Activated B cell treated with CpG ODN at 0.5 μM for 24 hours (primary cell): Measurements from ENCODE around the gene GALNT6. TPM values are rescaled to one million over a fixed set of nuclear protein-coding genes. Genes with fewer than 3 reads are reported as not detected.

ENCODE experiments used
- ATAC-seq: fragments of 200-7000 bp; cut with Tn5 transposase; one replicate; pipeline ENCODE4 v1.10.0; 2021; ENCODE audit warnings: low read depth, mild to moderate bottlenecking, moderate library complexity
- CTCF ChIA-PET: fragments of 350-600 bp; sonication (Branson Sonifier 250); formaldehyde crosslinking; loops from one replicate; lab custom pipeline; 2021; ENCODE audit warnings: antibody characterized with exemption; lab: Charles Lee
- POLR2A ChIA-PET: fragments of 350-600 bp; sonication (Branson Sonifier 250); formaldehyde crosslinking; loops from one replicate; lab custom pipeline; 2021; ENCODE audit warnings: antibody characterized with exemption; lab: Charles Lee
- DNase-seq: peaks from one replicate; pipeline ENCODE4 v3.0.0; 2022
- H3K27ac Mint-ChIP-seq: one replicate; pipeline ENCODE4 v1.8.0; 2020; ENCODE audit warnings: mixed read lengths
- H3K27me3 Mint-ChIP-seq: one replicate; pipeline ENCODE4 v1.8.0; 2021; ENCODE audit warnings: mixed read lengths
- H3K36me3 Mint-ChIP-seq: one replicate; pipeline ENCODE4 v1.8.0; 2021; ENCODE audit warnings: low read depth, mixed read lengths
- H3K4me1 Mint-ChIP-seq: one replicate; pipeline ENCODE4 v1.8.0; 2021; ENCODE audit warnings: mixed read lengths
- H3K4me3 Mint-ChIP-seq: one replicate; pipeline ENCODE4 v1.8.0; 2020; ENCODE audit warnings: mild to moderate bottlenecking, mixed read lengths
- H3K9me3 Mint-ChIP-seq: one replicate; pipeline ENCODE4 v1.8.0; 2020; ENCODE audit warnings: mixed read lengths
- intact Hi-C: fragments of 100-400 bp; cut with micrococcal nuclease; formaldehyde crosslinking; loops from one replicate; pipeline ENCODE4 v1.15.1; 2024
- total RNA-seq: library from RNA; stranded (reverse); gene quantifications from 2 replicates; pipeline ENCODE4 v1.2.3, GENCODE V29; 2022
- TF ChIP-seq, protein P1 (sequence below): fragments of 200-600 bp; IDR thresholded peaks from one replicate; pipeline ENCODE4 v1.8.0; 2022; ENCODE audit warnings: antibody characterized with exemption, mild to moderate bottlenecking

GALNT6 gene
- total RNA-seq, 1 donor from 2014 or later = 24.4 TPM

DNA sequence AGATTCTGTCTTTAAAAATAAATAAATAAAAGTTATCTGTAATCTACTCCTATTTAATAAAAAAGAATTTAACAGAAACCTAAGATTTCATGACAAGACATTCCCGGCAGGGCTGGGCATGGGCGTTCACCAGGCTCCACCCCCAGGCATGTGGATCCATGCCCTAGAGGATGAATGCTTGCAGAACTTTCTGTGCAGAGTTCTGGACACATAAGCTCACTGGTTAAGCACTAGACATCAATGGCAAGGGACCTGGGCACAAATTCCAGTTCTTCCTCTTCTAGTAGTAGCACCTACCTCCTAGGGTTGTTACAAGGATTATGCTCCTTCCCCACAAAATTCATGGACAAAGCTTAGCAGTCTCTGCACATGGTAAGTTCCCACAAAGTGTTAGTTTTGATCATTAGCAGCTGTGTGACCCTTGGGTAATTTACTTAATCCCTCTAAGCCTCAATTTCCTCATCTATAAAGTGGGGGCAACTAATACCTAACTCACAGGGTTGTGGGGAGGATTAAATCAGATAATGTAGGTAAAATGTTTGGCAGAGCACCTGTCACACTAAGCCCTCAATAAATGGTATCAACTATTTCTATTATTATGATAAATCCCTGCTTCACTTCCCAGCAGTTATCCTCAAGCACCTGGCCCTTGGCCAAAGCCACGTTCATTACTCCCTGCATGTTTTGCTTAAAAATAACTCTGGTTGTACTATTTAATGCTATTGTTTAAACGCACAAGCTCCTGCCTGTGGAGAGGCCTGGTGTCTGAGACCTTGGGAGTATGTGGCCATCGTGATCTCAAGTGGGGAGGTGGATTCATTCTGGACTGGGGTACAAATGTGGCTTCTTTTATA lies 9.8 kb downstream of the GALNT6 start:
- no peaks in the 10 kb centered on the region for H3K27me3 Mint-ChIP-seq
- TF ChIP-seq, protein P1, sequence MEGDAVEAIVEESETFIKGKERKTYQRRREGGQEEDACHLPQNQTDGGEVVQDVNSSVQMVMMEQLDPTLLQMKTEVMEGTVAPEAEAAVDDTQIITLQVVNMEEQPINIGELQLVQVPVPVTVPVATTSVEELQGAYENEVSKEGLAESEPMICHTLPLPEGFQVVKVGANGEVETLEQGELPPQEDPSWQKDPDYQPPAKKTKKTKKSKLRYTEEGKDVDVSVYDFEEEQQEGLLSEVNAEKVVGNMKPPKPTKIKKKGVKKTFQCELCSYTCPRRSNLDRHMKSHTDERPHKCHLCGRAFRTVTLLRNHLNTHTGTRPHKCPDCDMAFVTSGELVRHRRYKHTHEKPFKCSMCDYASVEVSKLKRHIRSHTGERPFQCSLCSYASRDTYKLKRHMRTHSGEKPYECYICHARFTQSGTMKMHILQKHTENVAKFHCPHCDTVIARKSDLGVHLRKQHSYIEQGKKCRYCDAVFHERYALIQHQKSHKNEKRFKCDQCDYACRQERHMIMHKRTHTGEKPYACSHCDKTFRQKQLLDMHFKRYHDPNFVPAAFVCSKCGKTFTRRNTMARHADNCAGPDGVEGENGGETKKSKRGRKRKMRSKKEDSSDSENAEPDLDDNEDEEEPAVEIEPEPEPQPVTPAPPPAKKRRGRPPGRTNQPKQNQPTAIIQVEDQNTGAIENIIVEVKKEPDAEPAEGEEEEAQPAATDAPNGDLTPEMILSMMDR = no peak
- no peaks in the 10 kb centered on the region for H3K9me3 Mint-ChIP-seq
- no peak overlapping the region for H3K27ac Mint-ChIP-seq
- no peak for ATAC-seq
- no peak for DNase-seq
- intact Hi-C loops = no loop called here
- ChIA-PET CTCF (no interaction called here), POLR2A (interaction anchor here (0.6 to 2.6 kb wide), 5 partner anchors 8 to 16 kb away, joined by 4 to 12 read pairs (median 6); partner anchors contain the start of gene GALNT6)
- peaks cover 33% of the 10 kb centered on the region for H3K4me1 Mint-ChIP-seq
- peaks cover 60% of the 10 kb centered on the region for H3K36me3 Mint-ChIP-seq
- H3K4me3 Mint-ChIP-seq = no peak overlapping the region

- H3K27ac Mint-ChIP-seq = no peak overlapping the region
- POLR2A ChIA-PET = interaction anchor here (0.5 to 2.6 kb wide), 2 partner anchors 11 to 63 kb away, joined by 4 to 7 read pairs; no protein-coding TSS in a partner anchor
- ATAC-seq (no peak), DNase-seq (no peak)
- intact Hi-C loops = no loop called here
- TF ChIP-seq, protein P1 = no peak
- no peaks in the 10 kb centered on the region for H3K27me3 Mint-ChIP-seq
- H3K4me3 Mint-ChIP-seq = no peak overlapping the region
- H3K9me3 Mint-ChIP-seq = no peaks in the 10 kb centered on the region
- CTCF ChIA-PET = no interaction called here
- peaks cover 33% of the 10 kb centered on the region for H3K4me1 Mint-ChIP-seq
- H3K36me3 Mint-ChIP-seq = peaks cover 68% of the 10 kb centered on the region
These were observed 11.6 kb downstream of the GALNT6 start for GRCh38 chr12:51379571-51379970.

GRCh38 chr12:51378749-51379148 lies 12.5 kb downstream of the GALNT6 start:
- POLR2A ChIA-PET = no interaction called here
- Mint-ChIP-seq H3K4me1 (peaks cover 28% of the 10 kb centered on the region), H3K27me3 (no peaks in the 10 kb centered on the region), H3K9me3 (no peaks in the 10 kb centered on the region), H3K27ac (no peak overlapping the region), H3K36me3 (peaks cover 70% of the 10 kb centered on the region), H3K4me3 (no peak overlapping the region)
- peak; percentile 28 for ATAC-seq
- no peak for DNase-seq
- TF ChIP-seq, protein P1 = no peak
- intact Hi-C loops = no loop called here
- CTCF ChIA-PET = no interaction called here

DNA sequence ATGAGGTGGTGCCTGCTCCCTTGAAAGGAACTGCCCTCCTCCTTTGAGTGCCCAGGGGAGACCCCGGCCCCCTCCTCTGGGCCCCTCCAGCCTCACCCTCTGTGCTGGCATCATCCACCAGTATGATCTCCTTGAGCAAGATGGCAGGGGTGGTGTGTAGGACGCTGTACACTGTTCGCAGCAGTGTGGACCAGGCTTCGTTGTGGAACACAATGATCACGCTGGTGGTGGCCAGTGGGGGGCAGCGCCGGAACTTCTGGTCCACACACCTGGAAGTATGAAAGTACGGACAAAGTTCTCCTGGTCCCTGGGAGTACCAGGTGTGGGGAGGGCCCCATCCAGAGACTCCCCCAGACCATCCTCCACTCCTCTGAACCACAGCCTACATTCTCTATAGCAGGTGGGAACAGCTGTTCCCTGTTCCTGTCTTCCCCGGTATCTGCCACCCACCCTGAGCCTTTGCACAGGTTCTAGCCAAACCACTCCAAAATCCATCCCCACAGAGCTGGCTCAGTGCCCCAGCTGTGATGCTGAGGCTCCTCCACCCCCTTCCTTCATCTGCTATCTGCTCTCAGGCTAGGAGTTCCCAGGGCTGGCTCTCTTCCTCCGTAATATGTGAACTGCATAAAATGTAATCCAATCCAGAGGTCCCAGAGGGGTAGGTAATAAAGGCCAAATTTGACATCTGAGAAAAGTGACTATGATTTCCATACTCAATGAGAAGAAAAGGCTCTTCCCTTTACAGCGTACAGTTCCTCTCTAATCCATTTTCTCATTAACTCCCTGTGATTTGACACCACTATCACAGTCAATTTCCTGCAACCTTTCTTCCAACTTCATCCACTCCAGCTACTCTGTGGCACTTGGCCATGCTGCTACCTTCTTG lies 13.9 kb downstream of the GALNT6 start:
- TF ChIP-seq, protein P1 = no peak
- H3K36me3 Mint-ChIP-seq = peaks cover 71% of the 10 kb centered on the region
- H3K4me3 Mint-ChIP-seq = no peak overlapping the region
- CTCF ChIA-PET = no interaction called here
- POLR2A ChIA-PET = interaction anchor here (1.2 kb wide), 1 partner anchor 12 kb away, joined by 3 read pairs; no protein-coding TSS in a partner anchor
- intact Hi-C loops = no loop called here
- H3K27me3 Mint-ChIP-seq = no peaks in the 10 kb centered on the region
- ATAC-seq (no peak), DNase-seq (no peak)
- H3K4me1 Mint-ChIP-seq = peaks cover 24% of the 10 kb centered on the region
- H3K27ac Mint-ChIP-seq = no peak overlapping the region
- H3K9me3 Mint-ChIP-seq = no peaks in the 10 kb centered on the region
